SIG-M5 treated with dmso at 0.1 percent for 504 hours (cell line): ENCODE data around the gene PPP2R5C.
"Not testable (repeated sequence)": the region's sequence is repeated elsewhere in the genome, so short reads cannot be mapped to it uniquely, and the experiment has no call there.

Experiments used
- DNase-seq: peaks from one replicate; lab custom pipeline; 2025; ENCODE audit not compliant: unreplicated experiment; lab: John Stamatoyannopoulos, UW

PPP2R5C gene

DNA sequence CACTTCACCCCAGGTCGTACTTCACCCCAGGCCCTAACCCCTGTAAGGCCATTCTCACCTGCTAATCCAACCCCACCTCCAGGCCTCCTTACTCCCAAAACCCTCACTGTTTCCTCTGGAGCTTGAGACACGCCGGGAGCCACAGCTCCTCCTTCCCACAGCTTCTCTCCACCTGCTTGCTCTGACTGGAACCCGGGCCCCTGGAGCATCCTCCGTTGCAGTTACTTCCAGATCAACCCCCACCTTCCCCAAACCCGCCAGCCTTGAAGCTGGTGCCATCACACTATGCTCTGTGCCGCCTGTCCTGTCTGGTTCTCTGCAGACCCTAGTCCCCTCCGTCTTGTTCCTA is 34.6 kb upstream of the PPP2R5C start:
- DNase-seq = no peak

GRCh38 chr14:101727611-101728366 is 33.7 kb upstream of the PPP2R5C start:
- no peak for DNase-seq

- no peak for DNase-seq
Measured at GRCh38 chr14:101728367-101728742, 33.2 kb upstream of the PPP2R5C start.

DNA sequence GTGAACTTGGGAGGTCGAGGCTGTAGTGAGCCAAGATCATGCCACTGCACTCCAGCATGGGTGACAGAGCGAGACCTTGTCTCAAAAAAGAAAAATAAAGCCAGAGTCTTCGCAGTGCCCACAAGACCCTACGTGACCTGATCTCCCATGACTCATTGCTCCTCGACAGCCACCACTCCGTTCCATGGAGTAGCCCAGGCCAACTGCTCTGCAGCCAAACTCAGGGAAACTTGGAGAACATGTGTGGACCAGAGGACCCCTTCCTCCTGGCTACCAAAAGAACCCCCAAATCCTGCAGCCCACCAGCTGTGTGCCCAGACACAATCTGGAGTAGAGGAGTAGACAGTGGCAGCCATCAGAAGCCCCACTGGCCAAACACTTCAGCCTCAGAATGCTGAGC is 32.1 kb upstream of the PPP2R5C start:
- DNase-seq = no peak

DNA sequence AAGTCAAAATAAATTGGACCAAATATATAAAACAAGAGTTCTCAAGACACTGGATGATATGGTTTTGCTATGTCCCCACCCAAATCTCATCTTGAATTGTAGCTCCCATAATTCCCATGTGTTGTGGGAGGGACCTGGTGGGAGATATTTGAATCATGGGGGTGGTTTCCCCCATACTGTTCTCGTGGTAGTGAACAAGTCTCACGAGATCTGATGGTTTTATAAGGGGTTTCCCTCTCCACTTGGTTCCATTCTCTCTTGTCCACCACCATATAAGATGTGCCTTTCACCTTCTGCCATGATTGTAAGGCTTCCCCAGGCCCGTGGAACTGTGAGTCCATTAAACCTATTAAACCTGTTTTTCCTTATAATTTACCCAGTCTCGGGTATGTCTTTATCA is 31.4 kb upstream of the PPP2R5C start:
- not testable (repeated sequence) for DNase-seq

DNA sequence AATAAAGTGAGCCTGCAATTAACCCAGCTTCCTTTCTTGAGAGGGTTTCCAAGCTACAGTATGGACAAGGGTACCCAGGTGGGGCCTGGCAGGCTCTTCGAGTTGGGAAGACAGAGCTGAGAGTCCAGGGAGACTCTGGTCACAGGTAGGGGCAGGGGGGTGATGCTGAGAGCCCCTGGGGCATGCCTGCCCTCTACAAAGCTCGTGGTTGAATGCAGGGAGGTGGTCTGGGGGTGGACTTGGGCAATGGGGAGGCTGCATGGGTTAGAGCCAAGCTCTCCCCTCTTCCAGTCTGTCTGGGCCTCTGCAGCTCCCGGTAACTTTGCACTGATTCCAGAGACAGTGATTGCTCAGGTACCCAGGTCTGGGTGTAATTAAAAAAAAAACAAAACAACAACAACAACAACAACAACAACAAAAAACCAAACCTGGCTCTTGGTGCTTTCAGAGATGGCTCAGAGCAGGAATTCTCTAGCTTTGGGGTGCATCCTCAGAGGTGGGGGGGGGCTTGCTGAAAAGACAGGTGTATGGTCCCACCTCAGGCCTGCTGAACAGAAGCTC is 30.8 kb upstream of the PPP2R5C start:
- DNase-seq = no peak

GRCh38 chr14:101731187-101732080 is 30.1 kb upstream of the PPP2R5C start:
- DNase-seq = peak; percentile 98

DNA sequence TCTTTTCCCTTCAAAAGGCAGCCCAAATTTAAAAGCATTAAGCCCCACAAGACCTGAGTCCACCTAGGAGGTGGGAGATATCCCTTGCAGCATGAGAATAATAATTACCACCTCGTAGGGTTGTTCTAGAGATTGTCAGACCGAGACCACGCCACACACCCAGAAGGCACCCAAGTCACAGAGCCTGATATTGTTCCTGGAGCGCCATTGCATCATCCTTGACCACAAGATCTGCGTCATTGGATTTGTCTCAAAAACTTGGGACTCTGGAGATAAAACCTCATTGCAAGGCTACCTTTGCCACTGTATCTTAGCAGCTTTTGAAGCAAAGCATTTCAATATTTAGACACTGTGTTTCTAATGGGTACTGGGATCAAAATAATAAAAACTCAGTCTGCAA is 29.4 kb upstream of the PPP2R5C start:
- peak; percentile 34 for DNase-seq

DNA sequence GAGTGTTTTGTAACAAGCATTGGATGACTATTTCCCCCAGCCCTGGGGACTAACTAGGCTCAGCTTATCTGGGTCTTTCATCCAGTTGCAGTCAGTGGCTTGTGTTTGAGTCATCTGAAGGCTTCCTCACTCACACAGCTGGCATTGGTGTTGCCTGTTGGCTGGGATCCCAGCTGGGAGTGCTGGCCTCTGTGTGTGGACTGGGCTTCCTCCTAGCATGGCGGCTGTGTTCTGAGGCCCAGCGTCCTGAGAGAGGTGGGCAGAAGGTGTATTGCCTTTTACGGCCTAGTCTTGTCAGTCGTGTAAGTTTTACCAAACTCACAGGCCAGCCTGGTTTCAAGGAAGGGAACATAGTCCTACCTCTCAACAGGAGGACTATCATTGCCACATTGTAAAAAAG is 28.3 kb upstream of the PPP2R5C start:
- DNase-seq = peak; percentile 13

DNA sequence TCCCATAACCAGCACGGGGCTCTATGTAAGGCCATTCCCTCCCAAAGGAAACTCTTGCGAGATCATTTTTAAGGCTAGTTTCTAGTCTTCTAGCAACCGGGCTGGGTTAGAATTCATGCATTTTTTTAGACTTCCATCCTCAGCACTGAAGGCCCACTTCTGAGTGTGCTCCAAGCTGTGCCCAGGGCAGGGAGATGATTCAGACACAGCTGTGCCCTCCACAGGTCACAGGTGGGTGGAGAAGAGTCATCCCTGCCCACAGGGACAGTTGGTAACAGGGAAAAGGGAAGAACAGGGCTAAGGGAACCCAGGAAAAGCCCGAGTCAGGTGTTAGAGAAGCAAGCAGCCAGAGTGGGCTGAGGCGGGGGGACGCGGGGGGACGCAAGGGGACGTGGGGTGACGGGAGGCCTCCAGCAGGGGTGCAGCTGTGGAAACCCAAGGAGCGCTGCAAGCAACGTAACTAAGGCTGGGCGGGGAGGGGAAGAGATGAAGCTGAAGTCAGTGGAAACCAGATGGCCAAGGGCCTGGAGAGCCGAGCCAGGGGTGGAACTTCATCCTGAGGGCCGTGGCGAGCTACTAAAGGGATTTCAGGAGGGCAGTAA is 27.2 kb upstream of the PPP2R5C start:
- DNase-seq = no peak

DNA sequence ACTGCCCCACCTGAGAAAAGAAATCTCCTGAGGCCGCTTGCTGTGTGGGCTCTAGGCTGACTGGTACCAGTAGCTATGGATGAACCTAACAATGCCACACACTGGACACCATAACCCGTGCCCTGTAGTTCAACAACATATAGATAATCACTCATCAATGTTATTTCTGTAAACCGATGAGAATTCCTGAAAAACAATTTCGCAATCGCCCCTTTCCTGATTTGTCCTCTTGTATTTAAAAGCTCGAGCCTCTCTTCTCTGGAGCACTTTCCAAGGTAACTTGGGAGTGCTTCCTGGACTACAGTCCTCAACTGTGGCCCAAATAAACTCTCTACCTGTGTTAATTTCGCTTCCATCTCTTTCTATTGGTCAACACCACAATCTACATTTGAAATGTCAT is 26.1 kb upstream of the PPP2R5C start:
- no peak for DNase-seq

- no peak for DNase-seq
Measured at GRCh38 chr14:101736071-101736470, 25.4 kb upstream of the PPP2R5C start.

- no peak for DNase-seq
Measured at GRCh38 chr14:101736585-101736984, 24.9 kb upstream of the PPP2R5C start.

DNA sequence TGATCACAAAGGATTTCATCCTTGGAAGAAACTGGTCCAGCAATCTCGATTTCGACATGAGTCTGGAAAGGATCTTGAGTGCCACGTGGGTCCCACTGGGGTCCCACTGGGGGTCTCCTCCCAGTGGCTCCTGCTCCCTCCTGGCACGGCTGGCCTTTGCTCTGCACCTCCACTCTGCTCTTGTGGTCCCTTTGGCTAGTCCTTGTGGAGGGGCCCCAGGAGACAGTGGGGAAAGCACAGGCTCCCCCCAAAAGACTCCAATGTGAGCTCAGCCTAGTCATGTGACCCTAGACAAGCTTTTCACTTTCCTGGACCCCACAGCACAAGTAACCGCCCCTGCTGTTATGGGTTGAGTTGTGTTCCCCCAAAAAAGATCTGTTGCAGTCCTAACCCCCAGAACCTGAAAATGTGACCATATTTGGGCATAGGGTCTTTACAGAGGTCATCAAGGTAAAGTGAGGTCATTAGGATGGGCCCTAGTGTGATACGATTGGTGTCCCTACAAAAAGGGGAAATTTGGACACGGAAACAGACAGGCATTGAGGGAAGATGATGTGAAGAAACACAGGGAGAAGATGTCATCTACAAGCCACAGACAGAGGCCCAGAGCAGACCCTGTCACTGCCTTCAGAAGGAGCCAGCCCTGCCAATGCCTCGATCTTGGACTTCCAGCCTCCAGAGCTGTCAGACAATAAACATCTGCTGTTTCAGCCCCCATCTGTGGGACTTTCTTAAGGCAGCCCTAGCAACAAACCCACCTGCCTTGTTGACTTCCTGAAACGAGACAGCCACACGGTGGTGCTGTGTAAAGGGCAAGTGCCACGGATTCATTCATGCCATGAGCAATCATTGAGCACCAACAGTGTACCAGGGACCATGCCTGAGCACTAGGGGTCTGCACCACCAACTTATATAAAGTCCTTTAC is 23.8 kb upstream of the PPP2R5C start:
- DNase-seq = no peak

GRCh38 chr14:101738703-101739320 is 22.7 kb upstream of the PPP2R5C start:
- no peak for DNase-seq

DNA sequence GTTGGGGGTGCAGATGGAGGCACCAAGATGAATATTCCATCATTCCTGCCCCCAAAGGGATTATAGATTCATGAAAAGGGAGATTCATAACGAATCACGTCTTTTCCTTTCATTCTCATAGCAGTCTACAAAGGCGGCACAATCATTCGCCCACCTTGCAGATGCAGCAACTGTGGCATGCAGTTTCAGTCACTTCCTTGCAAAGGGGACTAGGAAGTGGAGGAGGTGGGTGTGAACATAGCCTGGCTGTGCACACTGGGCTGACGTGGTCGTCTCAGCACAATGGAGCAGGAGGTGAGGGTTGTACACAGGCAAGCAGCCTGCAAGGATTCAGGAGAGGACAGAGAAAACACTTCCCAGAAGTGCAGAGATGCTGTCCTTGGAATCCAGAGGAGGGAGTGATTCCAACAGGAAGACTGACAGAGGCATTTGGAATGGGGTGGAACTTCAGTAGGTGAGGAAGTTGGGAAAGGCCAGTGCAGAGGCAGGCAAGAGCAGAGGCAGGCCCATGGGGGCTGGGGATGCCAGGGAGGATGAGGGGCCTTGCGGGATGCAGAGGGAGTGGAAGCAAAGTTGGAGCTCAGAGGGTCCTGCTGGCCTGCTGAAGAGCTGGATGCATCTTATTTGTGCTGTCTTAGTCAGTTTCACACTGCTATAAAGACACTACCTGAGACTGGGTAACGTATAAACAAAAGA is 21.9 kb upstream of the PPP2R5C start:
- no peak for DNase-seq

GRCh38 chr14:101740981-101741380 is 20.5 kb upstream of the PPP2R5C start:
- no peak for DNase-seq

DNA sequence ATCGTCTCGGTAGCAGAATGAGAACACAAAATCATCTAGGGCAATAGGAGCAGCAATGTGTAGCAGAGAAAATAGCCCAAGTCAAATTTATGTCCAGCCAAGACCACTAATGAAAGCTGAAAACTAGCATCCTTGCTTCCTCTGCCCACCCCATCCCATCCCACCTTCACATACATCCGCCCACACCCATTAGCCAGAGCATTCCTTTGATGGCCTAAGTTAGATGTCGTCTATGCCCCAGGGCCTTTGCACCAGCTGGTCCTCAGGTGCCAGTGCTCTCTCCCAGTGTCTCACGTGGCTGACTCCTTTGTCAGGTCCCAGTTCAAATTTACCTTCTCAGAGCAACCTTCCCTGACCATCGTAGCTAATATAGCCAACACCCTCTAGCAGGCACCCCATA is 17.8 kb upstream of the PPP2R5C start:
- DNase-seq = no peak

- not testable (repeated sequence) for DNase-seq
Measured at GRCh38 chr14:101744382-101744781, 17.1 kb upstream of the PPP2R5C start.

DNA sequence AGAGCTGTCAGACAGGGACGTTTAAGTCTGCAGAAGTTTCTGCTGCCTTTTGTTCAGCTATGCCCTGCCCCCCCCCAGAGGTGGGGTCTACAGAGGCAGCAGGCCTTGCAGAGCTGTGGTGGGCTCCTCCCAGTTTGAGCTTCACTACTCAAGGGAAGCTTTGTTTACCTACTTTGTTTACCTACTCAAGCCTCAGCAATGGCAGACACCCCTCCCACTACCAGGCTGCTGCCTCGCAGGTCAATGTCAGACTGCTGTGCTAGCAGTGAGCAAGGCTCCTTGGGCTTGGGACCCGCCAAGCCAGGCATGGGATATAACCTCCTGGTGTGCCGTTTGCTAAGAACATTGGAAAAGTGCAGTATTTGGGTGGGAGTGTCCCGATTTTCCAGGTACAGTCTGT is 11.8 kb upstream of the PPP2R5C start:
- DNase-seq = not testable (repeated sequence)
